ENCODE data around the gene TCEA2.
A peak's percentile ranks its signal among the peaks of the same experiment; 100 is the strongest.

TCEA2 gene

GRCh38 chr20:64065062-64065973 is 2.3 kb downstream of the TCEA2 start:
- Mint-ChIP-seq H3K27me3 (no peaks in the 10 kb centered on the region), H3K9me3 (no peaks in the 10 kb centered on the region), H3K4me3 (peak overlapping the region; percentile 52), H3K4me1 (peaks cover 49% of the 10 kb centered on the region), H3K27ac (peak overlapping the region; percentile 86), H3K36me3 (no peaks in the 10 kb centered on the region)
- no peak for ATAC-seq

- Mint-ChIP-seq H3K27me3 (no peaks in the 10 kb centered on the region), H3K4me1 (peaks cover 54% of the 10 kb centered on the region), H3K9me3 (no peaks in the 10 kb centered on the region), H3K4me3 (peak overlapping the region; percentile 27), H3K27ac (peak overlapping the region; percentile 86), H3K36me3 (no peaks in the 10 kb centered on the region)
- ATAC-seq = peak; percentile 75
These were observed 3.0 kb downstream of the TCEA2 start for GRCh38 chr20:64065974-64066343.

GRCh38 chr20:64067005-64067632 is 4.1 kb downstream of the TCEA2 start:
- Mint-ChIP-seq H3K27ac (peak overlapping the region; percentile 86), H3K27me3 (no peaks in the 10 kb centered on the region), H3K9me3 (no peaks in the 10 kb centered on the region), H3K36me3 (peaks cover 1% of the 10 kb centered on the region), H3K4me1 (peaks cover 66% of the 10 kb centered on the region), H3K4me3 (no peak overlapping the region)
- no peak for ATAC-seq

GRCh38 chr20:64067733-64068307 is 4.8 kb downstream of the TCEA2 start:
- Mint-ChIP-seq H3K9me3 (no peaks in the 10 kb centered on the region), H3K27ac (no peak overlapping the region), H3K27me3 (no peaks in the 10 kb centered on the region), H3K4me3 (no peak overlapping the region), H3K4me1 (peaks cover 72% of the 10 kb centered on the region), H3K36me3 (peaks cover 7% of the 10 kb centered on the region)
- no peak for ATAC-seq

- ATAC-seq = no peak
- peaks cover 70% of the 10 kb centered on the region for H3K4me1 Mint-ChIP-seq
- peaks cover 13% of the 10 kb centered on the region for H3K36me3 Mint-ChIP-seq
- H3K4me3 Mint-ChIP-seq = no peak overlapping the region
- no peak overlapping the region for H3K27ac Mint-ChIP-seq
- H3K27me3 Mint-ChIP-seq = no peaks in the 10 kb centered on the region
- H3K9me3 Mint-ChIP-seq = no peaks in the 10 kb centered on the region
These were observed 5.6 kb downstream of the TCEA2 start for GRCh38 chr20:64068386-64069208.

GRCh38 chr20:64069209-64069613 is 6.2 kb downstream of the TCEA2 start:
- no peak overlapping the region for H3K27ac Mint-ChIP-seq
- no peaks in the 10 kb centered on the region for H3K27me3 Mint-ChIP-seq
- peaks cover 68% of the 10 kb centered on the region for H3K4me1 Mint-ChIP-seq
- ATAC-seq = no peak
- H3K4me3 Mint-ChIP-seq = no peak overlapping the region
- H3K9me3 Mint-ChIP-seq = no peaks in the 10 kb centered on the region
- H3K36me3 Mint-ChIP-seq = peaks cover 18% of the 10 kb centered on the region

GRCh38 chr20:64069614-64070243 is 6.7 kb downstream of the TCEA2 start:
- H3K4me1 Mint-ChIP-seq = peaks cover 68% of the 10 kb centered on the region
- H3K36me3 Mint-ChIP-seq = peaks cover 23% of the 10 kb centered on the region
- ATAC-seq = no peak
- H3K27ac Mint-ChIP-seq = no peak overlapping the region
- H3K27me3 Mint-ChIP-seq = no peaks in the 10 kb centered on the region
- H3K9me3 Mint-ChIP-seq = no peaks in the 10 kb centered on the region
- H3K4me3 Mint-ChIP-seq = no peak overlapping the region

- ATAC-seq = no peak
- Mint-ChIP-seq H3K4me3 (no peak overlapping the region), H3K4me1 (peaks cover 68% of the 10 kb centered on the region), H3K27ac (no peak overlapping the region), H3K9me3 (no peaks in the 10 kb centered on the region), H3K36me3 (peaks cover 30% of the 10 kb centered on the region), H3K27me3 (no peaks in the 10 kb centered on the region)
These were observed 7.4 kb downstream of the TCEA2 start for GRCh38 chr20:64070244-64070993.

GRCh38 chr20:64071341-64072332 is 8.6 kb downstream of the TCEA2 start:
- Mint-ChIP-seq H3K27ac (peak overlapping the region; percentile 71), H3K9me3 (no peaks in the 10 kb centered on the region), H3K27me3 (no peaks in the 10 kb centered on the region), H3K4me1 (peaks cover 68% of the 10 kb centered on the region), H3K36me3 (peaks cover 37% of the 10 kb centered on the region), H3K4me3 (no peak overlapping the region)
- no peak for ATAC-seq

GRCh38 chr20:64072498-64073063 is 9.6 kb downstream of the TCEA2 start:
- H3K9me3 Mint-ChIP-seq = no peaks in the 10 kb centered on the region
- H3K4me1 Mint-ChIP-seq = peaks cover 68% of the 10 kb centered on the region
- H3K4me3 Mint-ChIP-seq = no peak overlapping the region
- peak overlapping the region; percentile 71 for H3K27ac Mint-ChIP-seq
- H3K36me3 Mint-ChIP-seq = peaks cover 37% of the 10 kb centered on the region
- no peaks in the 10 kb centered on the region for H3K27me3 Mint-ChIP-seq
- no peak for ATAC-seq

- H3K27me3 Mint-ChIP-seq = no peaks in the 10 kb centered on the region
- peaks cover 37% of the 10 kb centered on the region for H3K36me3 Mint-ChIP-seq
- ATAC-seq = no peak
- no peaks in the 10 kb centered on the region for H3K9me3 Mint-ChIP-seq
- peaks cover 66% of the 10 kb centered on the region for H3K4me1 Mint-ChIP-seq
- H3K4me3 Mint-ChIP-seq = no peak overlapping the region
- peak overlapping the region; percentile 48 for H3K27ac Mint-ChIP-seq
These were observed 10.6 kb downstream of the TCEA2 start for GRCh38 chr20:64073476-64074183.

GRCh38 chr20:64074184-64074789 is 11.3 kb downstream of the TCEA2 start:
- Mint-ChIP-seq H3K4me3 (no peak overlapping the region), H3K9me3 (no peaks in the 10 kb centered on the region), H3K4me1 (peaks cover 66% of the 10 kb centered on the region), H3K27ac (peak overlapping the region; percentile 48), H3K27me3 (no peaks in the 10 kb centered on the region), H3K36me3 (peaks cover 37% of the 10 kb centered on the region)
- ATAC-seq = no peak

Data from stimulated activated memory B cell treated with anti-CD40 and anti-IgM and Interleukin-4, amounts not matched to agents 10 μg/mL and 1 μg/mL and 100 μg/mL, for 72 hours (primary cell).